HFF-Myc (cell line): Measurements from ENCODE around the gene AFM.

Experiments
- DNase-seq: peaks from one replicate; pipeline ENCODE4 v3.0.0-alpha.2; 2011; ENCODE audit warnings: low read depth; ENCODE audit errors: extremely low read depth
- H3K4me3 ChIP-seq: replicated peaks from 2 replicates; pipeline ENCODE4 v1.5.1; 2011; ENCODE audit warnings: low read depth, mild to moderate bottlenecking, control low read depth, low read length
- CTCF ChIP-seq: IDR thresholded peaks from 2 replicates; pipeline ENCODE4 v1.5.1; 2012; ENCODE audit warnings: mild to moderate bottlenecking, low read depth, low read length, control low read depth; ENCODE audit errors: missing control alignments

AFM gene

GRCh38 chr4:73454920-73455319 lies 26.6 kb upstream of the AFM start:
- no peak overlapping the region for H3K4me3 ChIP-seq
- no peak for TF ChIP-seq CTCF
- no peak for DNase-seq

DNA sequence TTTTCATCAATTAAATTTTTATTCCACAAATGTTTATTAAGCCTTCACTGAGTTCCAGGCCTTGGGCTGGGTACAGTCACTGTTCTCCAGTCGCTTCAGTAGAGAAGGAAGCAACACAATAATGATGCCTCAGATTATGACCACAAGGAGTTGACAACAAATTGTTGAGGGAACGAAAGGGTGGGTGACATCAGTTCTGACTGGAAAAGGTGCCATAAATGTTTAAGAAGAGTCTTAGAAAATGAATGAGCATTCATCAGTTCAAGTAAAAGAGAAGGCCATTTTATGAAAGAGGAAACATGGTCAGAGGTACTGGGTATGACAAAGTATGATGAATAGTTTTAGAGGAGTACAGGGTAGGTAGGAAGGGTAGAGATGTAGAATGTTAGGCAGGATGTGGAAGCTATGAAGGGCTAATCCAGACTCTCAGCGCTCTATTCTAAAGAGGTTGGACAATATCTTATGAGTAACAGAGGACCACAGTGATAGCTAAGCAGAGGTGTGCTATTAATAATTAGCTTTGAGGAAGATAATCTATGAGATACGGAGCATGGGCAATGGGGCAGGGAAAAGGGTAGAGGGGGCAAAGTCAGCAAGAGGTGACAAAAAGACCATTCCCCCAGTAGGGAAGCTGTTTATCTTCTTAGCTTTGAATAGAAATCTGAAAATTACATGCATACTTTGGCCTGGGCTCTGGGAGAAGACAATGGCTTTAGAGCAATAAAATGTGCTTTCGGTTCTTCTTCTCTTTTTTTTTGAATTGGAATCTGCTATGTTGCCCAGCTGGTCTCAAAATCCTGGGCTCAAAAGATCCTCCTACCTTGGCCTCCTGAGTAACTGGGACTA lies 25.1 kb upstream of the AFM start:
- DNase-seq, result no peak
- TF ChIP-seq CTCF, result no peak
- no peak overlapping the region for H3K4me3 ChIP-seq

DNA sequence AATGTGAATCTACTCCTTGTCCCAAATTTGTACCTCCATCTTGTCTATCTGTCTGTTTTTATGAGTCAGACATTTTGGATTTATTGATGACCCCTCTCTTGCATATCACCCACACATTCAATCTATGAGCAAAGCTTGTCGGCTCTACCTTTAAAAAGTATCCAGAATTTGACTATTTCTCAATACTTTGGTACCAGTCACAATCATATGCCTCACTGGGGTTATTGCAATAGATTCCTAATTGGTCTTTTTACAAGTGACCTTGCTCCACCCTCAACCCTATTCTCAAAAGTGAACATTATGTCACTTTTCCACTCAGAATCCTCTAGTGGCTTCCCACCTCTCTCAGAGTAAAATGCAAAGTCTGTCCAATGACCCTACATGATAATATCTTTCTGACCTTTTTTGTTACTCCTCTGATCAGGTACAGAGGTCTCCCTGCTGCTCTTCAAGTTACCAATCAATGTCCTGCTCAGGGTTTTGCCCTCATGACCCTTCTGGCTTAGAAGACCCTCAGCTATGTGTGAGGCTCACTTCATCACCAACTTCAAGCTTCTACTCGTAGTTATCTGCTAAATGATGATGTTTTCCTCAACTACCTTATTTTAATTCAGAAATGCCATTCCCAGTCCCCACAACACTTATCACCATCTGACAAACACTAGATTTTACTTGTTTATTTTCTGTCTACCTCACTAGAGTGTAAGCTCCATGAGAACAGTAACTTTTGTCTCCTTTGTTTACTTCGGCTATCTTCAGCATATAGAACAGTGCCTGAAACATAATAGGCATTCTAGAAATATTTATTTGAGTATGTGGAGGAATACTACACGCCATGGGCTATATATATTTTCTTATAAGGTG lies 23.1 kb upstream of the AFM start:
- no peak overlapping the region for H3K4me3 ChIP-seq
- no peak for DNase-seq
- TF ChIP-seq CTCF, result no peak

- H3K4me3 ChIP-seq, result no peak overlapping the region
- no peak for DNase-seq
- TF ChIP-seq CTCF, result no peak
These were observed 22.5 kb upstream of the AFM start for GRCh38 chr4:73459048-73459421.

DNA sequence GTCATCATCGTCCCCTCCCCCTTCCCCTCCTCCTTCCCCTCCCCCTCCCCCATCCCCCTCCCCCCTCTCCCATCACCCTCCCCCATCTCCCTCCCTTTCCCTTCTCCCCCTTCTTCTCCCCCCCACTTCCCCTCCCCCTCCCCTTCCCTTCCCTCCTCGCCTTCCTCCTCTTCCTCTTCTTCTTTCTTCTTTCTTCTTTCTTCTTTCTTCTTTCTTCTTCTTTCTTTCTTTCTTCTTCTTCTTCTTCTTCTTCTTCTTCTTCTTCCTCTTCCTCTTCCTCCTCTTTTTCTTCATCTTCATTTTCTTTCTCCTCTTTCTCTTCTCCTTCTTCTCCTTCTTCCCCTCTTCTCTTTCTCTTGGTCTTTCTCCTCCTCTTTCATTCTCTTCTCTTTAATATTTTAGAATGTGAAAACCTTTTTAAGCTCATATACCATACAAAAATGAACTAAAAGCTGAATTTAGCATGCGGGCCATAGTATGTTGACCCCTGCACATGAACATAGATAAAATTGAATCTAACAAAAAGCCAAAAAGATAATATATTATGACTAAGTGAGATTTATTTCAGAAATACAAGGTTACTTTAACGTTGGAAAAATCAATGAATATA lies 20.5 kb upstream of the AFM start:
- no peak overlapping the region for H3K4me3 ChIP-seq
- TF ChIP-seq CTCF, result no peak
- DNase-seq, result no peak

DNA sequence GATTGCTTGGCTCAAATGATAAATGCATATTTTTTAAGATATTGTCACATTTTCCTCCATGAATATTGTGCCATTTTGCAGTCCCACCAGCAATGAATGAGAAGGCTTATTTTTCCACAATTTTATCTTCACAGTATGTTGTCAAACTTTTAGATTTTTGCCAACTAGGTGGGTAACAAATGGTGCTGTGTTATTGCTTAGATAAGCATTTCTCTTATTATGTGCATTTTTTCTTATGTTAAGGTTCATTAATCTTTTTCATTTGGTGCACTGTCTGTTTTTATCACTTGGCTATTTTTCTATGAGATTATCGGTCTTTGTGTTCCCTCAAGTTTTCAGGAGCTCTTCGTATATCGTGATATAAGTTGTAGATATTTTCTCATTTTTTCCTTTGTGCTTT lies 13.4 kb upstream of the AFM start:
- no peak overlapping the region for H3K4me3 ChIP-seq
- no peak for TF ChIP-seq CTCF
- DNase-seq, result no peak
